B cell (primary cell): Measurements from ENCODE around the gene GALM. TPM values are rescaled to one million over a fixed set of nuclear protein-coding genes. Genes with fewer than 3 reads are reported as not detected.

Source experiments
- ATAC-seq: fragments of 200-7000 bp; cut with Tn5 transposase; one replicate; pipeline ENCODE4 v1.10.0; 2021; ENCODE audit warnings: low read depth, mild to moderate bottlenecking, moderate number of reproducible peaks, moderate library complexity
- CTCF ChIA-PET: fragments of 350-600 bp; sonication (Branson Sonifier 250); formaldehyde crosslinking; loops from one replicate; lab custom pipeline; 2021; ENCODE audit warnings: antibody characterized with exemption, inconsistent platforms; lab: Charles Lee
- POLR2A ChIA-PET: fragments of 350-600 bp; sonication (Branson Sonifier 250); formaldehyde crosslinking; loops from one replicate; lab custom pipeline; 2021; ENCODE audit warnings: antibody characterized with exemption; lab: Charles Lee
- DNase-seq: peaks from one replicate; pipeline ENCODE4 v3.0.0; 2013
- H2AFZ ChIP-seq: 2 replicates; pipeline ENCODE4 v1.6.1; 2012; ENCODE audit warnings: mild to moderate bottlenecking, low read depth, low read length; ENCODE audit not compliant: insufficient read depth, poor library complexity, severe bottlenecking
- H3K27ac ChIP-seq, 2 donors: 1 replicate in 1 of 2; 2 replicates in 1 of 2; pipeline ENCODE4 v1.5.1; 2012 to 2013; ENCODE audit warnings: low read length in 2 of 2, mild to moderate bottlenecking in 2 of 2, moderate library complexity in 1 of 2
- H3K27me3 ChIP-seq, 4 experiments: fragments of 200-600 bp in 1 of 4; sonication (generic) in 1 of 4; replicated peaks in 1 of 4; 1 replicate in 2 of 4; 2 replicates in 2 of 4; pipeline versions ENCODE4 v1.6.1 to v1.7.0; 2013 to 2016; ENCODE audit warnings: low read length in 3 of 4, mild to moderate bottlenecking in 2 of 4, mixed read lengths in 1 of 4, moderate library complexity in 1 of 4; ENCODE audit not compliant: insufficient read depth in 4 of 4, control insufficient read depth in 3 of 4; ENCODE audit errors: control extremely low read depth in 1 of 4
- H3K36me3 ChIP-seq, 2 experiments: replicated peaks in 1 of 2; 1 replicate in 1 of 2; 2 replicates in 1 of 2; pipeline versions ENCODE4 v1.6.1 to v1.7.1; 2013; ENCODE audit warnings: low read length in 1 of 2; ENCODE audit not compliant: insufficient read depth in 2 of 2, control insufficient read depth in 1 of 2; ENCODE audit errors: control extremely low read depth in 1 of 2, extremely low read depth in 1 of 2
- H3K4me1 ChIP-seq, 2 donors: fragments of 200-600 bp in 1 of 2; sonication (generic) in 1 of 2; 1 replicate in 1 of 2; 2 replicates in 1 of 2; pipeline versions ENCODE4 v1.5.1 to v1.6.1; 2013 to 2017; ENCODE audit warnings: low read length in 2 of 2; ENCODE audit not compliant: control insufficient read depth in 2 of 2, insufficient read depth in 2 of 2
- H3K4me2 ChIP-seq: replicated peaks from 2 replicates; pipeline ENCODE3; 2012; ENCODE audit warnings: mild to moderate bottlenecking, low read depth, low read length; ENCODE audit not compliant: poor library complexity, severe bottlenecking
- H3K4me3 ChIP-seq, 5 experiments: fragments of 200-600 bp in 1 of 5; sonication (generic) in 1 of 5; 1 replicate in 3 of 5; 2 replicates in 2 of 5; pipeline versions ENCODE4 v1.5.1 to v1.7.0; 2011 to 2016; ENCODE audit warnings: low read length in 4 of 5, mild to moderate bottlenecking in 4 of 5, low read depth in 2 of 5, control low read depth in 1 of 5, moderate library complexity in 1 of 5; ENCODE audit not compliant: insufficient read depth in 1 of 5; ENCODE audit errors: control extremely low read depth in 1 of 5, extremely low read depth in 1 of 5
- H3K79me2 ChIP-seq: fragments of 200-600 bp; sonication (generic); one replicate; pipeline ENCODE4 v1.6.0; 2016; ENCODE audit warnings: low read length; ENCODE audit not compliant: control insufficient read depth, insufficient read depth
- H3K9ac ChIP-seq: fragments of 200-600 bp; sonication (generic); 2 replicates; pipeline ENCODE4 v1.6.1; 2017; ENCODE audit warnings: mild to moderate bottlenecking, low read length, moderate library complexity
- H3K9me3 ChIP-seq, 3 donors: one replicate each; pipeline versions ENCODE4 v1.6.1 to v1.7.1; 2013; ENCODE audit warnings: low read length in 2 of 3; ENCODE audit not compliant: control insufficient read depth in 2 of 3, insufficient read depth in 1 of 3; ENCODE audit errors: control extremely low read depth in 1 of 3
- H4K20me1 ChIP-seq: 2 replicates; pipeline ENCODE4 v1.6.0; 2012; ENCODE audit warnings: mild to moderate bottlenecking, low read length; ENCODE audit not compliant: insufficient read depth, control insufficient read depth, poor library complexity, severe bottlenecking
- H3K27ac Mint-ChIP-seq: one replicate; pipeline ENCODE4 v1.8.0; 2021; ENCODE audit warnings: mixed read lengths
- H3K27me3 Mint-ChIP-seq: one replicate; pipeline ENCODE4 v1.8.0; 2021; ENCODE audit warnings: mixed read lengths
- H3K4me1 Mint-ChIP-seq: one replicate; pipeline ENCODE4 v1.8.0; 2021; ENCODE audit warnings: mixed read lengths
- H3K4me3 Mint-ChIP-seq: one replicate; pipeline ENCODE4 v1.8.0; 2021; ENCODE audit warnings: mixed read lengths
- H3K9me3 Mint-ChIP-seq: one replicate; pipeline ENCODE4 v1.8.0; 2022; ENCODE audit warnings: mixed read lengths; ENCODE audit not compliant: insufficient read depth
- EZH2 ChIP-seq: IDR thresholded peaks from 2 replicates; pipeline ENCODE4 v1.6.1; 2012; ENCODE audit warnings: borderline replicate concordance, low read depth, mild to moderate bottlenecking, moderate library complexity, low read length; ENCODE audit not compliant: insufficient read depth, poor library complexity, severe bottlenecking
- WGBS: methylation state at CpG from one replicate; pipeline ENCODE4 v1.1.5; 2013; ENCODE audit warnings: missing lambda C conversion rate; ENCODE audit not compliant: insufficient coverage; 5-methylcytosine and 5-hydroxymethylcytosine counted together
- intact Hi-C: fragments of 100-400 bp; cut with micrococcal nuclease; formaldehyde crosslinking; loops from one replicate; pipeline ENCODE4 v1.10.0; 2022
- polyA plus RNA-seq: library from polyadenylated mRNA; depleted of rRNA; stranded (reverse); fragments of >200 nt; gene quantifications from 2 replicates; pipeline ENCODE4 v1.2.3, GENCODE V29; 2012
- total RNA-seq, 2 donors: library from RNA; stranded (reverse); fragments of 120-200 nt in 1 of 2; gene quantifications; 1 replicate in 1 of 2; 2 replicates in 1 of 2; pipeline versions ENCODE4 v1.2.3 to v1.2.4, GENCODE V29; 2013 to 2022
- TF ChIP-seq, protein P1 (sequence below): fragments of 200-600 bp; IDR thresholded peaks from one replicate; pipeline ENCODE4 v1.8.0; 2022; ENCODE audit warnings: antibody characterized with exemption, mild to moderate bottlenecking

GALM gene
- total and polyA plus RNA-seq, 2 donors (not counting 1 experiment from before 2014, with no cell fraction given): 5.1 to 9.7 TPM

DNA sequence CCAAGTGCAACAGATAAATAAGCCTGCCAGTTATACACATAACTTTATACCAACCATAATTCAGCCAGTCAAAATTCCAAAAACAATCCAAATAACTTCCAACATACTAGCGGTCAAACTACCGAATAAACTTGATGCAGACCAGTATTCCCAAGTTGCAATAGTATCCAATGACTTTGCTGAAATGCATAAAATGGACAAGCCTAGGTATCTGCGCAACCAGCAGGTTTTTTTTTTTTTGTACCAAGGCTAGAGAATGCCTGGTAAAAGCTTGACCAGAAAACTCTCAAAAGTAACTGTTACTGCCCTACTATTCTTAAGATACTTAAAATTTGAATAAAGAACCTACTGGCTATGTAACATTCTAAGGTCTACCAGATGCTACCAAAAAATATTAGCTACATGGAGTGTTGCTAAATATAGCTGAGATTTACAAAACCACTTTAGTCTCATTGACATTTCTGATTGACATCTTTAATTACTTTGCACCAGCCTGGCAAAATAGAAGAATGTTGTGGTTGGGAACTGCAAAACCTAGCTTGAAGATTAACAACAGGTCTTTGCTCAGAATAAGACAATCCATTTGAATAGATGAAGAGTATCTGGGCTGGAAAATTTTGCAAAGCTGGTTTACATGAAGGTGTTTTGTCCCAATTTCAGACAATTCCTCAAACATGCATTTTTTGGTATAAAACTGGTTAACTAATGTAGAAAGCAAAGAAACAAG is 77.9 kb downstream of the GALM start:
- ChIA-PET POLR2A (interaction anchor here (0.7 kb wide), 2 partner anchors 24 to 79 kb away, joined by 4 to 6 read pairs; no protein-coding TSS in a partner anchor), CTCF (interaction anchor here (0.9 to 9.0 kb wide), 9 partner anchors 11 to 428 kb away, joined by 3 to 85 read pairs (median 4); no protein-coding TSS in a partner anchor)
- Mint-ChIP-seq H3K27me3 (no peaks in the 10 kb centered on the region), H3K4me3 (no peak overlapping the region), H3K27ac (peak overlapping the region; percentile 53), H3K4me1 (peaks cover 48% of the 10 kb centered on the region), H3K9me3 (no peaks in the 10 kb centered on the region)
- Histone ChIP-seq H2AFZ (no peak overlapping the region), H3K36me3 (peaks cover 22 to 76% of the 10 kb centered on the region in 2 experiments), H3K4me2 (no peak overlapping the region), H3K27me3 (no peaks in the 10 kb centered on the region), H3K79me2 (peaks cover 27% of the 10 kb centered on the region), H3K9ac (no peak overlapping the region), H3K27ac (peak overlapping the region in 1 of 2 donors; percentile 26), H4K20me1 (peaks cover 58% of the 10 kb centered on the region), H3K4me3 (no peak overlapping the region), H3K9me3 (no peaks in the 10 kb centered on the region), H3K4me1 (peaks cover 15 to 17% of the 10 kb centered on the region in 2 donors)
- intact Hi-C loops: loop anchor here (5.0 kb wide), 1 partner anchor 427 kb away; no protein-coding TSS in a partner anchor
- ATAC-seq (no peak), DNase-seq (no peak)
- WGBS: 94% methylated on average over 2 of the region's 3 CpGs
- TF ChIP-seq, protein P1, sequence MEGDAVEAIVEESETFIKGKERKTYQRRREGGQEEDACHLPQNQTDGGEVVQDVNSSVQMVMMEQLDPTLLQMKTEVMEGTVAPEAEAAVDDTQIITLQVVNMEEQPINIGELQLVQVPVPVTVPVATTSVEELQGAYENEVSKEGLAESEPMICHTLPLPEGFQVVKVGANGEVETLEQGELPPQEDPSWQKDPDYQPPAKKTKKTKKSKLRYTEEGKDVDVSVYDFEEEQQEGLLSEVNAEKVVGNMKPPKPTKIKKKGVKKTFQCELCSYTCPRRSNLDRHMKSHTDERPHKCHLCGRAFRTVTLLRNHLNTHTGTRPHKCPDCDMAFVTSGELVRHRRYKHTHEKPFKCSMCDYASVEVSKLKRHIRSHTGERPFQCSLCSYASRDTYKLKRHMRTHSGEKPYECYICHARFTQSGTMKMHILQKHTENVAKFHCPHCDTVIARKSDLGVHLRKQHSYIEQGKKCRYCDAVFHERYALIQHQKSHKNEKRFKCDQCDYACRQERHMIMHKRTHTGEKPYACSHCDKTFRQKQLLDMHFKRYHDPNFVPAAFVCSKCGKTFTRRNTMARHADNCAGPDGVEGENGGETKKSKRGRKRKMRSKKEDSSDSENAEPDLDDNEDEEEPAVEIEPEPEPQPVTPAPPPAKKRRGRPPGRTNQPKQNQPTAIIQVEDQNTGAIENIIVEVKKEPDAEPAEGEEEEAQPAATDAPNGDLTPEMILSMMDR: no peak
- TF ChIP-seq EZH2: no peak

DNA sequence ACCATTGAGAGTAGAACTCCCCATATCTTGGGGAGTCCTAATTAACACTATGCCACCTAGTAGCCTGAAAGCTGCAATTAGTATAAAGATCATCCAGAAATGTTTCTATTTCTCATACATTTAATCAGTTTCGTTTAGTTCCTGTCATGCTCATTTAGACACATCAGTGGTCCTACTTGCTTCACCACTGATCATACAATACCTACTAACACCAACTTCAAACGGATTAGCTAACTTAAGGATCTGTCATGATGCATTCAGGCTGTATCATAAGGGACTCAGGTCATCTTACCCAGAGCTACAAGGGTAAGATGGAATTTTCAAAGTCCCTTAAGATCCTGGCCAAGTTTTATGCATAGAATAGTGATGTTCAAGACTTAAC is 78.5 kb downstream of the GALM start:
- Histone ChIP-seq H2AFZ (no peak overlapping the region), H4K20me1 (peaks cover 63% of the 10 kb centered on the region), H3K4me3 (no peak overlapping the region), H3K4me1 (peaks cover 21% of the 10 kb centered on the region in 2 donors), H3K4me2 (no peak overlapping the region), H3K27me3 (no peaks in the 10 kb centered on the region), H3K27ac (peak overlapping the region in 1 of 2 donors; percentile 26), H3K36me3 (peaks cover 24 to 80% of the 10 kb centered on the region in 2 experiments), H3K9ac (no peak overlapping the region), H3K79me2 (peaks cover 29% of the 10 kb centered on the region), H3K9me3 (no peaks in the 10 kb centered on the region)
- ChIA-PET CTCF (interaction anchor here (0.9 to 9.0 kb wide), 8 partner anchors 12 to 429 kb away, joined by 3 to 85 read pairs (median 4); no protein-coding TSS in a partner anchor), POLR2A (interaction anchor here (0.7 kb wide), 1 partner anchor 24 kb away, joined by 4 read pairs; no protein-coding TSS in a partner anchor)
- no peak for ATAC-seq
- intact Hi-C loops: loop anchor here (5.0 kb wide), 1 partner anchor 427 kb away; no protein-coding TSS in a partner anchor
- no peak for TF ChIP-seq EZH2
- TF ChIP-seq, protein P1: no peak
- no peak for DNase-seq
- Mint-ChIP-seq H3K4me3 (no peak overlapping the region), H3K27me3 (no peaks in the 10 kb centered on the region), H3K27ac (no peak overlapping the region), H3K9me3 (no peaks in the 10 kb centered on the region), H3K4me1 (peaks cover 49% of the 10 kb centered on the region)
- WGBS: 100% methylated on average over 1 of the region's 2 CpGs
